ENCODE data around the gene CUX1. TPM values are rescaled to one million over a fixed set of nuclear protein-coding genes. Genes with fewer than 3 reads are reported as not detected.

The CUX1 gene
- total and polyA plus RNA-seq, 2 donors (not counting 1 experiment from before 2014, with no cell fraction given) = 10.8 to 86.5 TPM

DNA sequence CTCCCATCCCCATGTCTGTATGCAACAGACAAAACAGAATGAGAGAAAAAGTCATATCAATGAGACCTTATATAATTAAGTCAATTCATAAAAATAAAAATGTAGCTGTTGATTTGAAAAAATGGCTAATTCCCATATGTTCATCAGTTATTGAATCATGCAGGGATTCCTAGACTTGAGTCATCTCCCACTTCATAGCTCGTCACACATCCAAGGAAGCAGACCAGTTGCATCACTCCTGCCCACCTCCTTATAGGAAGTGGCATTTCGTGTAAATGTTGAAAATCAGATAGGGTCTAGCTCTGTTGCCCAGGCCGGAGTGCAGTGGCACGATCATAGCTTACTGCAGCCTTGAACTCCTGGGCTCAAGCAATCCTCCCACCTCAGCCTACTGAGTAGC lies 413.2 kb downstream of the CUX1 start:
- Histone ChIP-seq H4K20me1 (ENCODE audit: control insufficient read depth, insufficient read depth, low read length, poor library complexity, severe bottlenecking) (no peaks in the 10 kb centered on the region), H3K27me3 (replicated peaks in 1 of 4; ENCODE audit: control extremely low read depth in 1 of 4, control insufficient read depth in 3 of 4, insufficient read depth in 4 of 4, low read length in 3 of 4) (no peaks in the 10 kb centered on the region), H3K4me3 (ENCODE audit: control extremely low read depth in 1 of 5, extremely low read depth in 1 of 5, insufficient read depth in 1 of 5, low read depth in 2 of 5, low read length in 4 of 5) (no peak overlapping the region), H3K9ac (ENCODE audit: low read length) (no peak overlapping the region), H3K36me3 (replicated peaks in 1 of 2; ENCODE audit: control extremely low read depth in 1 of 2, control insufficient read depth in 1 of 2, extremely low read depth in 1 of 2, insufficient read depth in 2 of 2, low read length in 1 of 2) (peaks cover 5 to 32% of the 10 kb centered on the region in 2 experiments), H3K4me1 (ENCODE audit: control insufficient read depth in 2 of 2, insufficient read depth in 2 of 2, low read length in 2 of 2) (no peaks in the 10 kb centered on the region), H2AFZ (ENCODE audit: insufficient read depth, low read depth, low read length, poor library complexity, severe bottlenecking) (no peak overlapping the region), H3K79me2 (ENCODE audit: control insufficient read depth, insufficient read depth, low read length) (no peaks in the 10 kb centered on the region), H3K27ac (ENCODE audit: low read length in 2 of 2) (no peak overlapping the region), H3K4me2 (replicated peaks; ENCODE audit: low read depth, low read length, poor library complexity, severe bottlenecking) (no peak overlapping the region), H3K9me3 (ENCODE audit: control extremely low read depth in 1 of 3, control insufficient read depth in 2 of 3, insufficient read depth in 1 of 3, low read length in 2 of 3) (no peaks in the 10 kb centered on the region)
- DNase-seq = no peak
- H3K27ac Mint-ChIP-seq = no peak overlapping the region
- no peak for ATAC-seq (ENCODE audit: low read depth)
- H3K4me1 Mint-ChIP-seq = no peaks in the 10 kb centered on the region
- TF ChIP-seq CTCF (IDR thresholded peaks at IDR 0.05) (no peak), EZH2 (IDR thresholded peaks at IDR 0.05; ENCODE audit: borderline replicate concordance, insufficient read depth, low read depth, low read length, poor library complexity, severe bottlenecking) (no peak)
- no peak overlapping the region for H3K4me3 Mint-ChIP-seq
- no peaks in the 10 kb centered on the region for H3K27me3 Mint-ChIP-seq
- ChIA-PET CTCF (interaction anchor here (0.8 kb wide), 1 partner anchor 36 kb away, joined by 3 read pairs; no protein-coding TSS in a partner anchor), POLR2A (interaction anchor here (0.7 kb wide), 1 partner anchor 477 kb away, joined by 5 read pairs; no protein-coding TSS in a partner anchor)
- intact Hi-C loops (cut with micrococcal nuclease) = no loop called here
- no peaks in the 10 kb centered on the region for H3K9me3 Mint-ChIP-seq (ENCODE audit: insufficient read depth)
- WGBS (ENCODE audit: insufficient coverage) = 100% methylated on average over 2 of the region's 4 CpGs

DNA sequence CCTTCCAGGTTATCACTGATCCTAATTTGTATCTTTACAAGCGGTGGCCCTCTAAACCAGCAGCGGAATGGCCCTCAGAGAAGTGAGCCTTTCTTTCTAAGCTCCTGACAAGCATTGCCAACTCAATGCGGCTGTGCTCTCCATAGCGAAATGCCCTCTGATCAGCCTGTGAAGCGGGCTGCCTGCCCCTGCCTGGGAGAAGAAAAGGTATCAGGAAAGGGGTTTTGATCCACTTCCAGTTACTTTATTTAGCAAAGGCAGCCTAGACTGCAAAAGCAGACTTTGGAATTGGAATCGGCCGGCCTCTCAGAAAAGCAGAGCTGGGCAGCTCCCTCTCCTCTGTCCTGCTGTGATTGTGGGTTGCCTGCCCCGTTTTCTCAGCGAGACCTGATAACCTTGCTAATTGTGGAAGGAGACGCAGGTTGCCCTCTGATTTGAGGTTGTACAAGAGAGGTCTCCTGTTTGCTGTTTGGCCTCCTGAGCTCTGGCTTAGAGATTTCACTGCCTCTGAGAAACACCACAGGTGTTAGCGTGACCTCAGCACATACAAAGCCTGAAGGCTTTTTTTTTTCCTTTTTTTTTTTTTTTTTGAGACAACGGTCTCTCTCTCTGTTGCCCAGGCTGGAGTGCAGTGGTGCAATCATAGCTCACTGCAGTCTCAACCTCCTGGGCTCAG lies 415.3 kb downstream of the CUX1 start:
- ChIA-PET CTCF (interaction anchor here (0.5 to 1.4 kb wide), 4 partner anchors 8 to 869 kb away, joined by 3 to 5 read pairs (median 4); no protein-coding TSS in a partner anchor), POLR2A (no interaction called here)
- DNase-seq (no peak), ATAC-seq (ENCODE audit: low read depth) (no peak)
- WGBS (ENCODE audit: insufficient coverage) = 98% methylated on average over 11 of the region's 12 CpGs
- Mint-ChIP-seq H3K27me3 (no peaks in the 10 kb centered on the region), H3K4me1 (no peaks in the 10 kb centered on the region), H3K27ac (no peak overlapping the region), H3K4me3 (no peak overlapping the region), H3K9me3 (ENCODE audit: insufficient read depth) (no peaks in the 10 kb centered on the region)
- TF ChIP-seq CTCF (IDR thresholded peaks at IDR 0.05) (no peak), EZH2 (IDR thresholded peaks at IDR 0.05; ENCODE audit: borderline replicate concordance, insufficient read depth, low read depth, low read length, poor library complexity, severe bottlenecking) (no peak)
- Histone ChIP-seq H3K9me3 (ENCODE audit: control extremely low read depth in 1 of 3, control insufficient read depth in 2 of 3, insufficient read depth in 1 of 3, low read length in 2 of 3) (no peaks in the 10 kb centered on the region), H2AFZ (ENCODE audit: insufficient read depth, low read depth, low read length, poor library complexity, severe bottlenecking) (no peak overlapping the region), H3K9ac (ENCODE audit: low read length) (no peak overlapping the region), H3K36me3 (replicated peaks in 1 of 2; ENCODE audit: control extremely low read depth in 1 of 2, control insufficient read depth in 1 of 2, extremely low read depth in 1 of 2, insufficient read depth in 2 of 2, low read length in 1 of 2) (peaks cover 5 to 37% of the 10 kb centered on the region in 2 experiments), H3K4me1 (ENCODE audit: control insufficient read depth in 2 of 2, insufficient read depth in 2 of 2, low read length in 2 of 2) (no peaks in the 10 kb centered on the region), H3K4me3 (ENCODE audit: control extremely low read depth in 1 of 5, extremely low read depth in 1 of 5, insufficient read depth in 1 of 5, low read depth in 2 of 5, low read length in 4 of 5) (no peak overlapping the region), H3K27ac (ENCODE audit: low read length in 2 of 2) (no peak overlapping the region), H3K79me2 (ENCODE audit: control insufficient read depth, insufficient read depth, low read length) (no peaks in the 10 kb centered on the region), H3K27me3 (replicated peaks in 1 of 4; ENCODE audit: control extremely low read depth in 1 of 4, control insufficient read depth in 3 of 4, insufficient read depth in 4 of 4, low read length in 3 of 4) (no peaks in the 10 kb centered on the region), H3K4me2 (replicated peaks; ENCODE audit: low read depth, low read length, poor library complexity, severe bottlenecking) (no peak overlapping the region), H4K20me1 (ENCODE audit: control insufficient read depth, insufficient read depth, low read length, poor library complexity, severe bottlenecking) (no peaks in the 10 kb centered on the region)
- intact Hi-C loops (cut with micrococcal nuclease) = no loop called here
